Right lobe of liver (tissue), 4 donors: ENCODE results near the gene ANKRD11.

Experiments used
- CTCF ChIP-seq, 4 donors: fragments of 200-600 bp in 3 of 4; fragments of 450-650 bp in 1 of 4; IDR thresholded peaks; one replicate each; pipeline versions ENCODE4 v1.5.1 to v1.8.0; 2016 to 2022; ENCODE audit warnings: antibody characterized with exemption in 4 of 4, mild to moderate bottlenecking in 2 of 4
- POLR2A ChIP-seq: fragments of 450-650 bp; IDR thresholded peaks from one replicate; pipeline ENCODE4 v1.6.1; 2017; ENCODE audit warnings: antibody characterized with exemption, mild to moderate bottlenecking
- donor health status: DM: no; HTN: no; CAD: no.
- donor health status: DM: no; HTN: no; CAD: no.
- donor health status: DM: no; HTN: yes; CAD: no.

- TF ChIP-seq CTCF (IDR thresholded peaks at IDR 0.05) (no peak), POLR2A (no peak)
These were observed 232.4 kb downstream of the ANKRD11 start for GRCh38 chr16:89257757-89258465.
